Measurements from ENCODE around the gene SMIM5. TPM values are rescaled to one million over a fixed set of nuclear protein-coding genes. Genes with fewer than 3 reads are reported as not detected.

SMIM5 gene
- total and polyA plus RNA-seq, 2 donors (not counting 3 experiments of a cell fraction or from before 2014, with no cell fraction given): not detected

DNA sequence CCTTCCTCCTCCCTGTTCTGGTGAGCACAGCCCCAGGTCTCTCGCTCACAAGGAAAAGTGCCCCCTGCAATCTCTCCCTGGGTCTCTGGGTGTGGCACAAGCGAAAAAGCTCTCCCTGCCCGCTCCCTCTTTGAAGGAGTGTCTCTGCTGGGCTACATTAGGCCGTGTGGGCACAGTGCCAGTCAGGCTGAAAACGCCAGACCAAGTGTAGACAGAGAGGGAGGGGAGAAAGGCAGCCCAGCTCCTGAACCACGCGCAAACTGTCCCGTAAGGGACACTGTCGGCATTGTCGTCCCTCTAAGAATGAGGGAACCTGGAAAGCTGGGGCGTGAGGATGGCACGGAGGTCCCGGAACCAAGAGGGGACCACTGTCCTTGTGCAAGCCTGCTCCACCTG lies 3.9 kb downstream of the SMIM5 start:
- Histone ChIP-seq H3K36me3 (ENCODE audit: control insufficient read depth in 2 of 2, extremely low read depth in 1 of 2, insufficient read depth in 2 of 2, low read length in 2 of 2) (no peaks in the 10 kb centered on the region), H3K9me1 (replicated peaks; ENCODE audit: control insufficient read depth, extremely low read depth, insufficient read depth, low read length) (no peaks in the 10 kb centered on the region), H3K9ac (replicated peaks; ENCODE audit: extremely low read depth, insufficient read depth, low read length) (no peak overlapping the region), H4K20me1 (replicated peaks; ENCODE audit: control insufficient read depth, extremely low read depth, insufficient read depth, low read length) (no peaks in the 10 kb centered on the region), H3K4me3 (replicated peaks in 1 of 3; ENCODE audit: insufficient read depth in 1 of 3, low read depth in 1 of 3, low read length in 3 of 3) (no peak overlapping the region), H2AFZ (ENCODE audit: low read depth, low read length) (no peak overlapping the region), H3K4me2 (ENCODE audit: insufficient read depth, low read length) (no peak overlapping the region), H3K27me3 (ENCODE audit: control insufficient read depth in 2 of 2, insufficient read depth in 2 of 2, low read length in 2 of 2) (no peaks in the 10 kb centered on the region), H3K4me1 (ENCODE audit: control insufficient read depth, extremely low read depth, insufficient read depth, low read length) (peaks cover 12% of the 10 kb centered on the region), H3K9me3 (replicated peaks; ENCODE audit: control insufficient read depth, insufficient read depth, low read length) (no peaks in the 10 kb centered on the region), H3K79me2 (ENCODE audit: control insufficient read depth, insufficient read depth, low read length) (no peaks in the 10 kb centered on the region), H3K27ac (ENCODE audit: insufficient read depth, low read depth, low read length) (no peak overlapping the region)
- no peak for DNase-seq (ENCODE audit: low read depth, low spot score)
- TF ChIP-seq EZH2 (IDR thresholded peaks at IDR 0.05; ENCODE audit: borderline replicate concordance, low read depth, low read length, severe bottlenecking): no peak
- TF ChIP-seq MYC (IDR thresholded peaks at IDR 0.05; ENCODE audit: low read depth, low read length): no peak
- no peak for TF ChIP-seq POLR2A (IDR thresholded peaks at IDR 0.05; ENCODE audit: low read depth, low read length)
- TF ChIP-seq, protein P1, sequence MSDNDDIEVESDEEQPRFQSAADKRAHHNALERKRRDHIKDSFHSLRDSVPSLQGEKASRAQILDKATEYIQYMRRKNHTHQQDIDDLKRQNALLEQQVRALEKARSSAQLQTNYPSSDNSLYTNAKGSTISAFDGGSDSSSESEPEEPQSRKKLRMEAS (IDR thresholded peaks at IDR 0.05; ENCODE audit: insufficient read depth, insufficient read length): no peak
- TF ChIP-seq FOS (IDR thresholded peaks at IDR 0.05; ENCODE audit: borderline replicate concordance, insufficient read depth, low read length): no peak
- no peak for TF ChIP-seq GATA2 (IDR thresholded peaks at IDR 0.05; ENCODE audit: insufficient read depth, insufficient read length, low read depth, low read length)
- TF ChIP-seq JUN (IDR thresholded peaks at IDR 0.05; ENCODE audit: borderline replicate concordance, insufficient read depth, insufficient read length, low read depth): no peak
- TF ChIP-seq, protein P2, sequence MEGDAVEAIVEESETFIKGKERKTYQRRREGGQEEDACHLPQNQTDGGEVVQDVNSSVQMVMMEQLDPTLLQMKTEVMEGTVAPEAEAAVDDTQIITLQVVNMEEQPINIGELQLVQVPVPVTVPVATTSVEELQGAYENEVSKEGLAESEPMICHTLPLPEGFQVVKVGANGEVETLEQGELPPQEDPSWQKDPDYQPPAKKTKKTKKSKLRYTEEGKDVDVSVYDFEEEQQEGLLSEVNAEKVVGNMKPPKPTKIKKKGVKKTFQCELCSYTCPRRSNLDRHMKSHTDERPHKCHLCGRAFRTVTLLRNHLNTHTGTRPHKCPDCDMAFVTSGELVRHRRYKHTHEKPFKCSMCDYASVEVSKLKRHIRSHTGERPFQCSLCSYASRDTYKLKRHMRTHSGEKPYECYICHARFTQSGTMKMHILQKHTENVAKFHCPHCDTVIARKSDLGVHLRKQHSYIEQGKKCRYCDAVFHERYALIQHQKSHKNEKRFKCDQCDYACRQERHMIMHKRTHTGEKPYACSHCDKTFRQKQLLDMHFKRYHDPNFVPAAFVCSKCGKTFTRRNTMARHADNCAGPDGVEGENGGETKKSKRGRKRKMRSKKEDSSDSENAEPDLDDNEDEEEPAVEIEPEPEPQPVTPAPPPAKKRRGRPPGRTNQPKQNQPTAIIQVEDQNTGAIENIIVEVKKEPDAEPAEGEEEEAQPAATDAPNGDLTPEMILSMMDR (IDR thresholded peaks at IDR 0.05; ENCODE audit: extremely low read depth in 1 of 2, insufficient read depth in 1 of 2, low read depth in 1 of 2, low read length in 2 of 2): no peak
- no peak for TF ChIP-seq POLR2AphosphoS5 (IDR thresholded peaks at IDR 0.05; ENCODE audit: insufficient read depth, low read depth, low read length)
- POLR2A ChIA-PET: no interaction called here
- dilution Hi-C loops (cut with MboI; ENCODE audit: extremely low pct_ligation_motif_present, low sequenced_read_pairs): no loop called here
- intact Hi-C loops (cut with micrococcal nuclease): no loop called here
- FAIRE-seq: no peak
- BruUV-seq (replicated peaks): no TSS peak
- CTCF ChIA-PET: interaction anchor here (1.8 to 16.3 kb wide), 3 partner anchors 13 to 110 kb away, joined by 6 to 625 read pairs (median 446); a partner anchor contains a TSS
